OCI-LY7 (cell line): ENCODE measurements around the gene IDH2. TPM values are rescaled to one million over a fixed set of nuclear protein-coding genes. Genes with fewer than 3 reads are reported as not detected.

Experiments used
- BruUV-seq: library from RNA; stranded (reverse); fragments of 400-500 nt; replicated peaks from 2 replicates; lab custom pipeline; 2021; lab: Mats Ljungman, UMichigan
- CTCF ChIA-PET: fragments of 300-600 bp; sonication (Branson Sonifier 250); formaldehyde crosslinking; loops from one replicate; lab custom pipeline; 2022; ENCODE audit warnings: antibody characterized with exemption; ENCODE audit not compliant: unreplicated experiment; lab: Charles Lee
- POLR2A ChIA-PET: fragments of 300-600 bp; sonication (Branson Sonifier 250); formaldehyde crosslinking; loops from one replicate; lab custom pipeline; 2022; ENCODE audit warnings: antibody characterized with exemption; lab: Charles Lee
- DNase-seq: peaks from one replicate; pipeline ENCODE4 v3.0.0-alpha.2; 2015; ENCODE audit warnings: low spot score
- H2AFZ ChIP-seq: fragments of 200-600 bp; sonication (generic), shearing (Covaris generic); 2 replicates; pipeline ENCODE4 v1.6.1; 2014; ENCODE audit warnings: mild to moderate bottlenecking, antibody characterized with exemption, low read length, moderate library complexity
- H3K27ac ChIP-seq: fragments of 200-600 bp; sonication (generic); 2 replicates; pipeline ENCODE4 v1.5.1; 2014; ENCODE audit warnings: mixed run types, low read depth, mild to moderate bottlenecking, moderate library complexity, low read length, inconsistent platforms; ENCODE audit not compliant: poor library complexity, severe bottlenecking
- H3K36me3 ChIP-seq: fragments of 200-600 bp; sonication (generic); 2 replicates; pipeline ENCODE4 v1.6.1; 2014; ENCODE audit warnings: mild to moderate bottlenecking, antibody characterized with exemption, low read length, moderate library complexity, mixed read lengths; ENCODE audit not compliant: insufficient read depth
- H3K4me1 ChIP-seq: fragments of 200-600 bp; sonication (generic); 2 replicates; pipeline ENCODE4 v1.5.1; 2014; ENCODE audit warnings: mild to moderate bottlenecking, low read length; ENCODE audit not compliant: insufficient read depth, poor library complexity, severe bottlenecking
- H3K4me2 ChIP-seq: fragments of 200-600 bp; sonication (generic); 2 replicates; pipeline ENCODE4 v1.6.1; 2014; ENCODE audit warnings: mild to moderate bottlenecking, low read length
- H3K4me3 ChIP-seq: fragments of 200-600 bp; sonication (generic); 2 replicates; pipeline ENCODE4 v1.5.1; 2014; ENCODE audit warnings: mild to moderate bottlenecking, low read depth, low read length; ENCODE audit not compliant: poor library complexity, severe bottlenecking
- H3K79me2 ChIP-seq: fragments of 200-600 bp; sonication (generic); 2 replicates; pipeline ENCODE4 v1.6.1; 2016; ENCODE audit warnings: low read depth, mild to moderate bottlenecking, low read length, moderate library complexity, mixed read lengths; ENCODE audit not compliant: insufficient read depth
- H3K9me2 ChIP-seq: fragments of 200-600 bp; sonication (generic); 2 replicates; pipeline ENCODE4 v1.6.1; 2016; ENCODE audit warnings: mild to moderate bottlenecking, low read length, mixed read lengths; ENCODE audit not compliant: insufficient read depth
- H3K9me3 ChIP-seq: fragments of 200-600 bp; sonication (generic); 2 replicates; pipeline ENCODE4 v1.6.1; 2014; ENCODE audit warnings: mild to moderate bottlenecking, mixed run types, low read length, mixed read lengths
- H4K20me1 ChIP-seq: fragments of 200-600 bp; sonication (generic); 2 replicates; pipeline ENCODE4 v1.6.1; 2014; ENCODE audit warnings: mild to moderate bottlenecking, antibody characterized with exemption, low read length, moderate library complexity, mixed read lengths; ENCODE audit not compliant: insufficient read depth
- EZH2phosphoT487 ChIP-seq: fragments of 200-600 bp; sonication (generic); IDR thresholded peaks from 2 replicates; pipeline ENCODE4 v1.6.1; 2018; ENCODE audit warnings: low read depth, borderline replicate concordance, mild to moderate bottlenecking, mixed run types, antibody characterized with exemption, low read length, moderate library complexity, mixed read lengths
- intact Hi-C: fragments of 100-400 bp; cut with micrococcal nuclease; formaldehyde crosslinking; loops from one replicate; pipeline ENCODE4 v1.10.0; 2022; ENCODE audit not compliant: unreplicated experiment
- total RNA-seq, 2 experiments: library from RNA; depleted of rRNA in 1 of 2; stranded (reverse); fragments of >200 nt in 1 of 2; shearing (Covaris generic) in 1 of 2; gene quantifications; 2 replicates each; pipeline ENCODE4 v1.2.3, GENCODE V29; 2014 to 2022
- TF ChIP-seq, protein P1 (sequence below): fragments of 200-600 bp; sonication (generic); conservative IDR thresholded peaks from 2 replicates; pipeline ENCODE4 v1.5.1; 2014; ENCODE audit warnings: mild to moderate bottlenecking, antibody characterized with exemption, low read length, moderate library complexity, mixed read lengths

The IDH2 gene
- total RNA-seq, 2 experiments from 2014 or later, result 220 to 224 TPM

DNA sequence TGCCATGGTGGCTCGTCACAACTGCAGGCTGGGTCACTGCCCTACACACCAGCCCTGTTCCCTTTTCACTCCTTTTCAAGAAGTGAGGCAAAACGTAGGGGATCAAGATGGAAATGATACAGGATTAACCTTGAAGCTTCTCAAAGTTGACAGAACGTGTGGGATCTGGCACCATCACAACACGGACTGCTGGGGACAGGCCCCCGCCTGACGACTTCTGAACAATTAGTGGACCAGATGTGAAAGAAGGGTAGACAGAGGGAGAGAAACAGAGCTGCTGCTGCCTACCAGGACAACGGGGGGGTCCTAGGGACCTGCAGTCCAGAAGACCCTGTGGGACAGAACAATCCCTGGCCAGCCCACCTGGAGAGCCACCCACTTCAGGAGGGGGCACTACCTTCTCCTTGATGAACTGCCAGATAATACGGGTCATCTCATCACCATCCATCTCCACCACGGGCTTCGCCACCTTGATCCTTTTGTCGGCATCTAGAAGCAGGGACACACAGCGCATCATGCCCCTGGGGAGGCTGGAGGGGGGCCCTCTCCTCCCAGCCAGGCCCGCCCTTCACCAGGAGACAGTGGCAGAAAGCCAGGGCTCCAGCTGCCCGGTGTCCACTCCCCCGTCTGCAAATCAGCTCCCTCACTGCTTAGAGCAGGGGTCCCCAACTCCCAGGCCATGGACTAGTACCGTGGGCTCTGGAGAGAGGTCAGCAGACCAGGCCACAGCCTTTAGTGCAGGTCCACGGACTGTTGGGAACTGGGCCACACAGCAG is 10.9 kb downstream of the IDH2 start:
- TF ChIP-seq, protein P1, sequence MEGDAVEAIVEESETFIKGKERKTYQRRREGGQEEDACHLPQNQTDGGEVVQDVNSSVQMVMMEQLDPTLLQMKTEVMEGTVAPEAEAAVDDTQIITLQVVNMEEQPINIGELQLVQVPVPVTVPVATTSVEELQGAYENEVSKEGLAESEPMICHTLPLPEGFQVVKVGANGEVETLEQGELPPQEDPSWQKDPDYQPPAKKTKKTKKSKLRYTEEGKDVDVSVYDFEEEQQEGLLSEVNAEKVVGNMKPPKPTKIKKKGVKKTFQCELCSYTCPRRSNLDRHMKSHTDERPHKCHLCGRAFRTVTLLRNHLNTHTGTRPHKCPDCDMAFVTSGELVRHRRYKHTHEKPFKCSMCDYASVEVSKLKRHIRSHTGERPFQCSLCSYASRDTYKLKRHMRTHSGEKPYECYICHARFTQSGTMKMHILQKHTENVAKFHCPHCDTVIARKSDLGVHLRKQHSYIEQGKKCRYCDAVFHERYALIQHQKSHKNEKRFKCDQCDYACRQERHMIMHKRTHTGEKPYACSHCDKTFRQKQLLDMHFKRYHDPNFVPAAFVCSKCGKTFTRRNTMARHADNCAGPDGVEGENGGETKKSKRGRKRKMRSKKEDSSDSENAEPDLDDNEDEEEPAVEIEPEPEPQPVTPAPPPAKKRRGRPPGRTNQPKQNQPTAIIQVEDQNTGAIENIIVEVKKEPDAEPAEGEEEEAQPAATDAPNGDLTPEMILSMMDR, result no peak
- no peak for TF ChIP-seq EZH2phosphoT487
- intact Hi-C loops, result no loop called here
- Histone ChIP-seq H3K9me2 (no peaks in the 10 kb centered on the region), H4K20me1 (no peaks in the 10 kb centered on the region), H3K4me3 (no peak overlapping the region), H3K79me2 (peaks cover 17% of the 10 kb centered on the region; the same call in 1 of the 2 replicates), H3K36me3 (peaks cover 36% of the 10 kb centered on the region), H3K4me2 (no peak overlapping the region), H3K4me1 (peaks cover 31% of the 10 kb centered on the region), H2AFZ (no peak overlapping the region), H3K9me3 (no peaks in the 10 kb centered on the region), H3K27ac (no peak overlapping the region)
- ChIA-PET POLR2A (interaction anchor here (0.6 to 1.0 kb wide), 3 partner anchors 8 to 173 kb away, joined by 3 to 5 read pairs (median 3); no protein-coding TSS in a partner anchor), CTCF (no interaction called here)
- no TSS peak for BruUV-seq
- DNase-seq, result no peak

DNA sequence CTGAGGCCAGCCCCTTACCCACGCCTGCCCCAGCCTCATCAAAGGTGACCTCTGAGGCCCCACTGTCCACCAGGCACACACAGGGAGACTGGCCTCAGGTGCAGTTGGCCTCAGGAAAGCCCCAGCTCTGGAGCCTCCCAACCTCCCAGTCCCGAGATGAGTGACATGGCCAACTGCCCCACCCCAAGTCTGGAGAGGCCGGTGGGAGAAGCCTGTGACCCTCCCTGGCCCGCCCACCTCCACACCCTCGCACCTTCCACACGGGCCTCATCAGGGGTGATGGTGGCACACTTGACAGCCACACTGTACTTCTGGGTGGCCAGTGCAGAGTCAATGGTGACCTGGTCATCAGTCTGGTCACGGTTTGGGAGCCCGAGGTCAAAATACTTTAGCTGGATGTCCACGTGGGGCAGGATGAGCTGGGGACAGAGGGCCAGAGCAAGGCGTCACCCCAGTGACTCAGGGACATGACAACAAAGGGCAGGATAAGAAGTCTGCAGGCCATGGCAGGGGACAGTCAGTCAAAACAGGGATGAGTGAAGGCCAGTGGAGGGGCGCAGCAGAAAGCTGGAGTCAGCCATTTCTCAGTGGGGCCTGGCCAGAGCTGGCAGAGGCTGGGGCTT is 11.9 kb downstream of the IDH2 start:
- Histone ChIP-seq H2AFZ (no peak overlapping the region), H3K9me2 (no peaks in the 10 kb centered on the region), H3K4me3 (no peak overlapping the region), H3K36me3 (peaks cover 44% of the 10 kb centered on the region), H4K20me1 (no peaks in the 10 kb centered on the region), H3K79me2 (peaks cover 7% of the 10 kb centered on the region; the same call in 1 of the 2 replicates), H3K4me1 (peaks cover 21% of the 10 kb centered on the region), H3K9me3 (no peaks in the 10 kb centered on the region), H3K27ac (no peak overlapping the region), H3K4me2 (no peak overlapping the region)
- DNase-seq, result no peak
- no TSS peak for BruUV-seq
- TF ChIP-seq, protein P1, result no peak
- TF ChIP-seq EZH2phosphoT487, result no peak
- POLR2A ChIA-PET, result no interaction called here
- intact Hi-C loops, result no loop called here
- CTCF ChIA-PET, result no interaction called here
